Dermis microvascular lymphatic vessel endothelial cell (primary cell): ENCODE data around the gene DAB2IP. TPM values are rescaled to one million over a fixed set of nuclear protein-coding genes. Genes with fewer than 3 reads are reported as not detected.

Source experiments
- DNase-seq, 2 donors: peaks; one replicate each; pipeline versions ENCODE4 v3.0.0 to v3.0.0-alpha.2; 2010; ENCODE audit warnings: low read depth in 2 of 2
- total RNA-seq: library from RNA; depleted of rRNA; stranded (reverse); fragments of >200 nt; gene quantifications from 2 replicates; pipeline ENCODE4 v1.2.1, GENCODE V29; 2014

Gene DAB2IP
- total RNA-seq, 1 donor from 2014 or later = 15.3 TPM

DNA sequence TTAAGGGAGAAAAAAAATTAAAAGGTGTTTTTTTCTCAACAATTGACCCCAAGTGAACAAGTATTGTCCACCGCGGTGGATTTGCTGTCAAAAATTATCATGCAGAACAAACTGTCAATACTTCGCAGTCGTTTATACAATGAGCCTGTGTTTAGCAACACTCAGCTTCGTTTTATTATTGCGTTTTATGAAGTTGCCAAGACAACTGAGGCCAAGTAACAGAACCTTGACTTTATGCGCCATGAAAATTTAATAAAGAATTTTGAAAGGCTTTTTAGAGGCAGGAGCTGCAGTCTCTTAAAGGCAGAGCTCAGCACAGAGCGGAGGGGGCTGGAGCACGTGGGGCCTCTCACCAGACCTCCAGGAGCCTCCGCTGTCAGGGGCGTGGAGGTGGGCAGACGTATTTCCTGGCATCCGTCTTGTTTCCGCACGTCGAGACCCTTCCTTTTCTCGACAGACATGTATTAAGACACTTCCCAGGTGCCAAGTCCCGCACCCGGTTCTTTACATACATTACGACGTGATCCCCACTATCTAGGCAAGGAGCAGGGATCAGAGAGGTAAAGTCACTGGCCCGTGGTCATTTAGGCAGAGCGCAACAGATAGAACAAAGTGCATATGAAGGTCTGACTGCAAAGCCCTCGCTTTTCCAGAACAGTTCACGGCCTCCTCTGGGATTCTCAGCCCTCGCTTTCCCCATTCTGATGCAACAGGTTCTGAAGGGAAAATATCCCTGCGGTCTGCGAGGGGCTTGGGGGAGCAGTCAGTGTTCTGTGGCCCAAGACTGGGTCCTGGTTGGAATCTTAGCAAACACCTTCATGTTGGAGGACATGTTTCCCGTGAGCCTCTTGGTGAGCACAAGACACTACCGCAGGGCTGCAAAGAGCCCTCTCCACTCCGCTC lies 164.4 kb downstream of the DAB2IP start:
- no peak for DNase-seq

DNA sequence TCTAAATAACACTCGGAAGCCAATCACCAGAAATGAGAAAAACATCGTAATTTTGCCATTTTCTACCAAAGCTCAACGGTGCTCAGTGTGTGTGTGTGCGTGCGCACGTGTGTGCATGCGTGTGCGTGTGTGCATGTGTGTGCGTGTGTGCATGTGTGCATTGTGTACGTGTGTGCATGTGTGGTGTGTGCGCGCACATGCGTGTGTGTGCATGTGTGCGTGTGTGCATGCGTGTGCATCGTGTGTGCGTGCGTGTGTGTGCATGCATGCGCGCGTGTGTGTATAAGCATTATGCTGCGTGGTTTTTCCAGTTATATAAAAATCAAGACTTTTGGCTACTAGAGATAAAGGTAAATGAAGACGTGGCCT lies 165.0 kb downstream of the DAB2IP start:
- DNase-seq = no peak

DNA sequence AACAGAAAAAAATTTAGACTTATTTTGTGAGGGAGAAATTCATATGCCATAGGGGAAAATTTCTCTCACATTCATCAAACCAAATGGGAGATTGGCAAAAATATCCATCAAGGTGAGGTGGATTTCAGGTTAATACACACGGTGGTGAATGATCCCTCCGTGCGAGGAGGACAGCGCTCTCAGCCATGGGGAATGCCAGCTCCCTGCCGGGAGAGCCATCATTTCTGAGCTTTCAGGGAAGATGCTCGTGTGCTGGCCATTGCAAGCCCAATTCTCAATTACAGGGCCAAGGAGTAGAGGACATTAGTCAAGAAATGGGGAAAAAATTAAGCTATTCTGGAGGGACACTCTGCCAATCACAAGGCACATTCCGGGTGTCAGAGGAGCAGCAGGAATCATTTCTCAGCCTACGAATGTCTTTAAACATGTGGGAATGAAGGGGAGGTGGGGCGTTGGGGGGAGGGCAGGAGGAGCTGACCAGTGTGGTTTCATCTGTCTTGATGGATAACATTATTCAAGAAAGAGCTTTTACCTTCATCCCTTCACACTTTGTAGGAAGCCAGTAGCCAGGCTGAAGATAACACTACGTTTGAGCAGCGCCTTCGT lies 165.5 kb downstream of the DAB2IP start:
- DNase-seq = no peak

DNA sequence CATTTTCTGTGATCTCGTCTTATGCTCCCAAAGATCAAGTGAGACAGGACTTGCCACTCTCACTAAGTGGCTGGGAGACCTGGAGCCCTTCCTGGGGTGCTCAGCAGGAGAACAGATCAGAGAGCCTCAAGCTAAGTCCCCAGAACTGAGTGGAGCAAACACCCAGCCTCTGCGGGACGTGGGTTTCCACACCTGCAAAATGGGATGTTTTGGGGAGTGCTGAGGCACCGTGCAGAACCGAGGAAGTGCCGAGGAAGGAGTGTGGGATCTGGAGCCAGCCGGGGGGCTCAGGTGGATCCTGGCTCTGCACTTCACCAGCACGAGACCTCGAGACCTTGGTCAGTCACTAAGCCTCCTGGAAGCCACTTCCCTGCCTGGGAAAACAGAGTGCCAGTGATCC lies 166.0 kb downstream of the DAB2IP start:
- no peak for DNase-seq

DNA sequence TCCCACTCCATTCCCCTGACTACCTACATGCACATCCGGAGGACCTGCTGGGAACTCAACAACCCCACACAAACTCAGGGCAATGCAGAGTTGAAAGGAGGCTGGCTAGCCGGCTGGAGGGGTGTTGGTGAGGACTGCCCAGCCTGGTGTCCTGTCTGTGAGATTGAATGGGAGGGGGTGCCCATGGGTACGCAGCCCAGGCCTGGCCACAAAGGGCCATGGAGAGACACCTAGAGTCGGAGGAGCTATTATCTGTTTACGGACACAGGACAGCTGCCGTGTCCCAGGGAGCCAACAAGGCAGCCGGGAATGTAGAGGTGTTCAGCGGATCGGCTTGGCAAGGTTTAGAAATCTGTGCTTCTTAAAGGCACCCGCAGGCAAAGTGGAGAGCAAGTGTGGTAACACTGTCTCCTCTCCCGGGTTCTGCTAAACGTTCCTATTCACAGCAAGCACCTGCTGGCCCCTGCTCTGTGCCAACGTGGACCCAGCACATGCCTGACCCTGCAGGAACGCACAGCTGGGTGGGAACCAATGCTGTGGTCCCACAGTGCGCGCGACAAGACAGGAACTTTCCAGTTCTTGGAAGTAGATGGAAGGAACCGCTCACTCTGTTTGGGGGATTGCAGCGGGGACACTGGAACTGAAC lies 166.7 kb downstream of the DAB2IP start:
- no peak for DNase-seq

DNA sequence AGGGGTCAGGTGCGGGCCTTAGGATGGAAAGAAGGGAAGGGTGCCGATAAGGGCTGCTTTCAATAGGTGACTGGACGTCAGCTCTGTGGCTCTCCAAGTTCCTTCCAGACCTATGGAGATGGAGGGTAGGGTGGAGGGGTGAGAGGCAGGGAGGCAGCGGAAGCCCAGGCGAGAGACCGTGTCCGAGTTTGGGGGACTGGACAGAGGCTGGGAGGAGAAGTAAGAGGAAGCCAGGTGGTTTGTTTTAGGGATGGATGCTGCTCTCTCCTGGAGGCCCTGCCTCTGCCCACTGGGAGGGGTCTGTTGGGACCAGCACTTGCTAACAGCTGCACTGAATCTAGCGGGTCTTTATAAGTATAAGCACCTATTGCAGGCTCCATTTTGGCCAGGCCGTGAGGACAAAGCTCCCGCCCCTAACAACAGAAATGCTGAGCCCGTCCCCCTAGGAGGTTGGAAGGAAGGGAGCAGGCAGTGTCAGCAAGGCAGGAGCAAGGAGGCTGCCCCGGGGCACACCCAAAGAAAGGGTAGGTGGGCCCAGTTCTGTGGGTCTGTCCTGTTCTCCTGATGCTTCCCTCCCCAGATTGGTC lies 167.5 kb downstream of the DAB2IP start:
- no peak for DNase-seq

DNA sequence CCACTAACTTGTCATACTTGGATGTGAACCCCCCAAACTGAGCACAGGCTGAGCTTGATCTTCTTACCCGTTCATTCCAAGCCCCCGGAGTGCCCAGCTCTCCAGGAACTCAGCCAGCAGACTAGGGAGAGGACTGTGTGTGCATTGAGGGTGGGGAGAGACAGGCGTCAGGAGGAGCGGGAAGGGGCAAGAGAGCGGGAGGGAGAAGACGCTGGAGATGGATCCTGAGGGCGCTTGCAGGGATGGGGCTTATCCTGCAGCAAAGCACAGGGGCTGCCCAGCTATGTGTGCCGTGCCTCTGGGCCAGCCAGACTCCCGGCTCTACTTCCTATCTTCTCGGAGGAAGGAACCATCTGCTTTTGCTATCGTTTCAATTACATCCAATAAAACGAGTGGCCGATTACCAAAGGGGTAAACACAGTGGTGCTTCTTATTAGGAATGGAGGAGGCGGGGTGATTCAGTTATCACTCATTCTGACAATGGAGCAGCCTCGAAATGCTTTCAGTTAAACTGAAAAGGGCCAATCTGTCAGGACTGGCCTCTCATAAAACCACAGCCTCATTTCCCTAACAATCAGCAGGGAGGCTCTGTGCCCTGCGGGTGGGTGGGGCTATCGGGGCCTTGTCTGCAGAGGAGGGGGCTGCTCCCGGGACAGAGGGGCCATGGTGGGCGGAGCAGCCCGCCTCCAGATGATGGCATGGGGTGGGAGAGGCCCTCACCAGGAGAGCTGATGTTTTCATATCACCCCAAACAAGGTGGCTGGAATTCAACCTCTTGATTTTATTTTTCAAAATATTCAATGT lies 168.2 kb downstream of the DAB2IP start:
- DNase-seq = peak in 1 of 2 donors; percentile 10

DNA sequence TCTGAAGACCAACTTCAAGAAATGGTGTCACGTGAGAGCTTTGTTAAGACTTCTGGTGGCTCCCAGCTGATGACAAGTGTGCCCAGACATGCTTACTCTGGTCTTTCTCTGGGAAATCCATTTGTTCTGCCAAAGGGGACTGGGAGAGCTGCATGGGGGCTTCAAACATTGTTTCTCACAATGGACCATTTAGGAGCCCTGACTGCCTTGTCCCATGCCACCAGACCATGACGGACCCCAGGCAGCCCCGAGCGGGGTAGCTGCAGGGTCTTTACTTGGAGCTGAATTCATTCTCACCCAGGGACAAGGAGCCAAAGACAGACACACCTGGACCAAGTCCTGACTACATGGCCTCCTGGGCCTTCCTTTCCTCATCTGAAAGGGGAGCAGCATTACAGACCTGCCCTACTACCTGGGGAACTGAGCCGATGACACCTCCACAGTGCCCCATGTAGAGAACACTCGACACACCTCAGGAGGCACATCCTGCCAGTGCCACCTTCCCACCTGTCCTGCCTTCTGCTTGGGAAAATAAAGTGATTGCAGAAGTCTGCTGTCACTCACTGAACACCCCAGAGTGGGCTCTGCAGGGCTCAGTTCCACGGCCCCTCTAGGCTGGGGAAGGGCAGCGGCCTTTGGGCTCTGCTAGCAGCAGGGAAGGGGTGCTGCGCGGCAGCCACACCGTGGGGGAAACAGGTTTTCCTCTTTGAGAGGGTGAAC lies 169.0 kb downstream of the DAB2IP start:
- DNase-seq = no peak

DNA sequence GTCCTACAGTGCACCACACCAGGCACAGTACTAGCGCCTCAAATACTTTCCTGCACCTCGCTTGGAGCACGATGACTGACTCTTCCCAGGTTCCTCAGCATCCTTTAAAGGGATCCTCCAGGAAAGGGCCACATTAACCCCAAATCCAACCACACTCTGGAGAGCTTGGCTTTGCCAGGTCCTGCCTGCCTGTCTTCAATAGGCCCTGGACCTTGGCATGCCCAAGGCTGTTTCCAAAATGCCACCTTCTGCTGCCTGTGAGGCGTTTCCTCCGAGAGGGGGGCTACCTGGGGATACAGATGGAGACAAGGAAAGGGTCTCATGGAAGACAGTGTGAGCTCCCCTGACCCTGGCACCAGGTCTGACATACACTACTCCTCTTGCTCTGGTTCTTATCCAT lies 169.9 kb downstream of the DAB2IP start:
- no peak for DNase-seq

DNA sequence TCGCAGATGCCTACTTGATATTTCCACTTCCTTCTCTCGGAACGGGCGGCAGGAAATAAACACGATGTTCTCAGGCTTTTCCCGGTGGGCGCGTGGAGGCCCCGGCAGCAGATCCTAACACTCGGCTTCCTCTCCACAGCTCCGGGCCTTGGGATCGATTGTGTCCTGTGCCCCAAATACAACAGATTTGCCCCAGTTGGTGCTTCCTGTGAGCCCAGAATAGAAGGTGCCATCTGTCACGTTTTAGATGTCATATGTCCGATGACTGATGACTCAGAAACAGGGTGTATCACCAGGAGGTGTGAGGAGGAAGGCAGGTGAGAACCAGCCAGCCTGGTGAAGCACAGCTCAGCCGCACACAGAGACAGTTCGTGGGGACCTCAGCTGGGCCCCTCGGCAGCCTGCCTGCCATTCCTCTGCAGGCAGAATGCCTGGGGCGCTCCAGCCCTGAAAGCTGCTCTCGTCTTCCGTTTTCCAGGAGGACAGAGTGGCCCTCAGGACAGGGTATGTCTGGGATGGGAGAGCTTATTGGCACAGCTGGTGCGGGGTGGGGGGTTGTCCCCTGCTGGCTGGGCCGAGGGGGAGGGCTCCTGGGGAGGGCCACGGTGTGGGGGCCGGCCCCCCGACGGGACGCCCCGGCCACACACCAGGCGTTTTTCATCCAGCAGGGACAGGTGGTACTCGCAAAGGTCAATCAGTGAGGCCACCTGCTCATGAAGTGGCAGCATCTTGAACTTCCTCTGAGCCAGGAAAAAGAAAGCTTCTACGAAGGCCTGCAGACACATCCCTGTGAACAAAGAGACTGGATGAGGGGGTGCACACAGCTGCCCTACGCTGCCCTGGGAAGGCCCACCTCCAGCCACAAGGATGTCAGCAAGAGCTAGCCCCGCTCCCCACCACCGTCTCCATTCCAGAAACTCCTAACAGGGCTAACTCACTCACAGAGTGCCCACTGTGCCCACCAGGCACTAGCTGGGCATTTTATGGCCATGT lies 171.0 kb downstream of the DAB2IP start:
- DNase-seq = peak in 1 of 2 donors; percentile 21

DNA sequence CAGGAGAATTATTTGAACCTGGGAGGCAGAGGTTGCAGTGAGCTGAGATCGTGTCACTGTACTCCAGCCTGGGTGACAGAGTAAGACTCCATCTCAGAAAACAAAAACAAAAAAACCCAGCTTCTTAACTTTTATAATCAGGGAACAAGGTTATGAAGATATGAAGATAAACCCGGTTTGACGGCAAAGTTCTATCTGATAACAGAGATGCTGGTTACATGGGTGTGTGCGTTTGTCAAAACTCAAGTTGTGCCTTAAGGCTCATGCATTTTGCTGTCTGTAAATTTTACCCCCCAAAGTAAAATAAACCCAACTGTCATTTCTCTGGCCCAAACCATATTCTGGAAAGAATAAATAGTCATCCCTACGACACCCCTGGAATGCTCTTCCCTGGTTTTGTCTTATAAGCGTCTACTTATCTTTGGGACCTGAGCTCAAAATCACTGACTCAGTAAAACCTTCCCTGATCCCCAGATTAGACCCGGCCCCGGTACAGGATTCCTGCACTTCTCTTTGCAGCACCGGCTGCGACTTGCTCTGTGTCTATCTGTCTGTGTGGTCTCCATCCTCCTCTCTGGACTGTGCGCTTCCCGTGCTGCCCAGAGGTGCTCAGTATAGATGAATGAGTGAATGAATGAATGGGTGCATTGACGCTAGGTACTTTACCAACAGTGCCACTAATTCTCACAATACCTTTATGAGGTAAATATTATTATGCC lies 172.2 kb downstream of the DAB2IP start:
- no peak for DNase-seq

DNA sequence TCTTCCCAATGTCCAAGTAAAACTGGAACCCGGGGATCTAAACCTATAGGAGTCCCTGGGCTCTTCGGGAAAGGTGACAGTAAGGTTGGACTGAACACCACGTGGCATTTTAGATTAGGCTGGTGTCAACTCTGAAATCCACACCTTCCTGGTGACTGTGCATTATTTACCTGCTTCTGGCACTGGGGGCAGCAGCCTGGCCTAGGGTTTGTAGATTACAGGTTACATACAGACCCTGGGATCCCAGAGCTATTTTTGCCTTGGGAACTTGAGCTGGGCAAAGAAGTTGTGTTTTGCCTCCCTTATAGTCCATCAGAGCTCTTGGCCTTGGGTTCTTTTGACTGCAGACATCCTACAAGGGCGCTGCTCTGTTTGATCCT lies 173.2 kb downstream of the DAB2IP start:
- no peak for DNase-seq

DNA sequence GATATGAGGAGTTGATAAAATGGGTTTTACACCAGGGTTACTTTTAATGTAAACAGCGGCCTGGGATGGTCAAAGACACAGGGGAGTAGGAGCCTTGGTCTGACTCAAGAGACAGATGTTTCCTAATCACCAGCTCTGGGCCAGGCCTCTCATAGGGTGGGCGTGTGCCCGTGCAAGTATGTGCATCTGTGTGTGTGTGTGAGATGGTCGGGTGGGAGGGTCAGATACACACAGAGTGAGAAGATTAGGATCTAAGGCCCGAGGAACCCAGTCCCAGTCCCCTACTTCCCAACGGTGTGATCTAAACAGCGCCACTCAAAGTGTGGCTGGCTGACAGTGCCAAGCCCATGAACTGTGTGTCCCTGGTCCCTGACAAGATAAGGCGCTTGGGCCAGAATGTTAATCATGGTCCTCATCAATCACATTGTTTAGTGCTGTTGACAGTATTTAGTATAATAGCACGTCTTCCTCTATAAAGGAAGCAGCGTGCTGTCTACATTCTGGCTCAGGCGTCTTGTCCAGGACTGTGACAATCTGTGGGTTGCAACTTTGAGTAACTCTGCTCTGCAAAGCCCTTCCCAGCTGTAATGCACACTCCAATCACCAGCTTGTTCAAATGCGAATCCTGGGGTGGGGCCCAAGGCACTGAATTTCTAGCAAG lies 173.7 kb downstream of the DAB2IP start:
- no peak for DNase-seq

DNA sequence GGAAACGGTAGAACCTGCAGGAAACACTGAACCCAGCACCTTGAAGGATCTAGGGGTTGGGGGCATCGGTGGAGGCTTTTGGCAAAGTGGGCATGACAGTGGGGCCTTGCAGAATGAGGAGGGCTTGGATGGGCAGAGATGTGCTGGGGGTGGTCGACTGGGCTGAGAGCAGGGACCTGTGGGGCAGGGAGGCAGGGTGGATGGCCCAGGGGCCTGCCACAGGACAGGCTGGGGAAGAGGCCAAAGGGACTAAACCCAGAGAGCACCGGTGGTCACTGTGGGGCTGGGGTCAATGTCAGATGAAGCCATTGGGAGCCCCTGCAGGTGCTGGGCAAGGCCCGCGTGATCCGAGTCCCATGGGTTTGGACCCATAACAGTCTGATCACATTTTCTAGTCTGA lies 175.3 kb downstream of the DAB2IP start:
- no peak for DNase-seq

DNA sequence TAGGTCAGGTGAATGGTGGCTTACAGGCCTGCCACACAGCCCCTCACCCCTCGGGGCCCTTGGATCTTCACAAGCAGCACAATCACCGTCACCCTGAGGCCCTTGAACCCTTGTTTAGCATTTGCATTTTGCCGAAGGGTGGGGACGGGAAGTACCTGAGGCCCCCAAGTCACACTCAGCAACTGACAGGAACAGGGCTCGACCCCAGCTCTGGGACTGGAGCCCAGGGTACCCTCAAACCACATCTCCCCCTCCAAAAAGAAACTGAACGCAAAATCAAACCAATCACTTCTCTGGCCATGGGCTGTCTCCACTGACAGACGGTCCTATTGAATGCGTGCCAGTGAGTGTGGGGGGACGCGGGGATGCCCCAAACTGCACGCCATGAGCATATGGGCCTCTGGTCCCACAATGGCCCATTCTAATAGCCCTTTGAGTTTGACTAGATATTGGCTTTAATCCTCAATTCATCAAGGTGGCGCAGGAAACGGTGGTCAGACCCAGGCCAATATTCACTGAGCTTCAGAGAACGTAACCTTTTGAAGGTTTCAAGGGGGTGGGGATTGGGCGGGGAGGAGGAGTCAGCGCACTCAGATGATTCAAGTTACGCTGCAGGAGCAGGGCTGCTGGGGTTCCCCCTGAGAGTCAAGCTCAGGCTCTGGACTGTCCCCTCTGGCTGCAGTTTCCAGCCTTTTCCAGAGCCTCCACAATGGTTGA lies 176.0 kb downstream of the DAB2IP start:
- no peak for DNase-seq

DNA sequence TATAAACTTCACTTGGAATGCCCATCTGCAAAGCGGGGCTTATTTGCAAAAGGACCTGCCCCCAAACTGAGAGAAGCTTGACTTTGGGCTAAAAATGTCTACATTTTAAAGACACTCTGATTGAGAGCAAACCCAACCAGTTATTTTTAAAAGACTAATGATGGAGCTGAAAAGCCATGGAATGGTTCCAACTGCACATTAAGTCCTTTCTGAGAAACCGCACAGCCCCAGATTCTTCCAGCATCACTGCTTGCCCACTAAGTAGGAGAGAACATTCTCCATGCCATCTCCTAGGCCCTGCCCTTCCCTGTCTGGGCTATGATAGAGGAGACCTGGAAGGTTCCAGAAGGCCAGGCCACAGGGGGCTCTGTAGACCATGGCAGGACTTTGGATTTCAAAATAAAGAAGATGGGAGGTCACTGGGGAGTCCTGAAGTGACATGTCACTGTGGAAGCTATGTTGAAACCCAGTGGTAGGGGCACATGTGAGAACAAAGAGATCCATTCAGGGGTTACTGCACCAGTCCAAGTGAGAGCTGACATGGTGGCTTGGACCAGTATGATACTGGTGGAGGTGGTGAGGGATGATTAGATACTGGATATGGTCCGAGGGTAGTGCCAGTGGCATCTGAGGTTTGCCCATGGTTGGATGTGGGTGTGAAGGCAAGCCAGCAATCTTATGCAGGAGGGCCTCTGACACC lies 179.2 kb downstream of the DAB2IP start:
- DNase-seq = no peak

DNA sequence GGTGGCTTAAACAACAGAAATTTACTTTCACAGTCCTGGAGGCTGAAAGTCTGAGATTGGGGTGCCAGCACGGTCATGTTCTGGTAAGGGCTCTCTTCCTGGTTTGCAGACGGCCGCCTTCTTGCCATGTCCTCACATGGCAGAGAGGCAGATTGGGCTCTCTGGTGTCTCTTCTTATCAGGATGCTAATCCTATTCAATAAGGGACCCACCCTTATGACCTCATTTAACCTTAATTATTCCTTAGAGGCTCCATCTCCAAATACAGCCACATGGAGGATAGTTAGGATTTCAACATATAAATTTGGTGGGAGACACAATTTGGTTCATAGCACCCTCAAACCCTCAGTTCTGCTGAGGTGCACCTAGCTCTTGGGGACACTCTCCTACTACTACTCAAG lies 180.4 kb downstream of the DAB2IP start:
- no peak for DNase-seq
